PFSK-1 (cell line): ENCODE data around the gene CYP1A1.

Source experiments
- FOXP2 ChIP-seq: optimal IDR thresholded peaks from 2 replicates; pipeline ENCODE3; 2011; ENCODE audit warnings: borderline replicate concordance, control low read depth, inconsistent platforms; ENCODE audit not compliant: insufficient read depth; ENCODE audit errors: extremely low read length, extremely low read depth
- POLR2AphosphoS5 ChIP-seq: IDR thresholded peaks from 2 replicates; pipeline ENCODE4 v1.6.1; 2012; ENCODE audit warnings: low read depth, mild to moderate bottlenecking, control low read depth, low read length, moderate library complexity
- REST ChIP-seq, 2 experiments: IDR thresholded peaks; 2 replicates each; pipeline versions ENCODE4 v1.6.1 to v1.8.0; 2011 to 2012; ENCODE audit warnings: low read depth in 2 of 2, low read length in 2 of 2, control low read depth in 1 of 2, inconsistent platforms in 1 of 2, mild to moderate bottlenecking in 1 of 2, moderate library complexity in 1 of 2; ENCODE audit not compliant: insufficient read depth in 1 of 2
- SIN3A ChIP-seq: IDR thresholded peaks from 2 replicates; pipeline ENCODE4 v1.6.1; 2012; ENCODE audit warnings: mild to moderate bottlenecking, low read length, moderate library complexity, borderline replicate concordance; ENCODE audit not compliant: insufficient read depth
- TAF1 ChIP-seq: IDR thresholded peaks from 2 replicates; pipeline ENCODE4 v1.6.1; 2012; ENCODE audit warnings: low read length, control low read depth, borderline replicate concordance; ENCODE audit not compliant: insufficient read depth

The CYP1A1 gene

GRCh38 chr15:74722591-74722990 lies 2.7 kb downstream of the CYP1A1 start:
- TF ChIP-seq REST (IDR thresholded peaks at IDR 0.05; ENCODE audit: insufficient read depth in 1 of 2, low read depth in 2 of 2, low read length in 2 of 2) (no peak), SIN3A (no peak), POLR2AphosphoS5 (no peak), TAF1 (no peak), FOXP2 (no peak)

- no peak for TF ChIP-seq REST (IDR thresholded peaks at IDR 0.05; ENCODE audit: insufficient read depth in 1 of 2, low read depth in 2 of 2, low read length in 2 of 2)
- no peak for TF ChIP-seq TAF1
- TF ChIP-seq SIN3A = no peak
- TF ChIP-seq POLR2AphosphoS5 = no peak
- no peak for TF ChIP-seq FOXP2
Measured at GRCh38 chr15:74716651-74717050, 8.7 kb downstream of the CYP1A1 start.

- TF ChIP-seq FOXP2 = no peak
- TF ChIP-seq SIN3A = no peak
Measured at GRCh38 chr15:74712311-74712710, 13.0 kb downstream of the CYP1A1 start.

- no peak for TF ChIP-seq SIN3A
- no peak for TF ChIP-seq TAF1
- no peak for TF ChIP-seq POLR2AphosphoS5
- no peak for TF ChIP-seq FOXP2
- TF ChIP-seq REST (IDR thresholded peaks at IDR 0.05; ENCODE audit: insufficient read depth in 1 of 2, low read depth in 2 of 2, low read length in 2 of 2) = no peak
Measured at GRCh38 chr15:74710319-74711094, 14.8 kb downstream of the CYP1A1 start.

- TF ChIP-seq FOXP2 = no peak
- no peak for TF ChIP-seq SIN3A
- no peak for TF ChIP-seq TAF1
- TF ChIP-seq REST (IDR thresholded peaks at IDR 0.05; ENCODE audit: insufficient read depth in 1 of 2, low read depth in 2 of 2, low read length in 2 of 2) = no peak
- TF ChIP-seq POLR2AphosphoS5 = no peak
Measured at GRCh38 chr15:74709892-74710291, 15.4 kb downstream of the CYP1A1 start.
